ENCODE data around the gene TCAP.

The TCAP gene

DNA sequence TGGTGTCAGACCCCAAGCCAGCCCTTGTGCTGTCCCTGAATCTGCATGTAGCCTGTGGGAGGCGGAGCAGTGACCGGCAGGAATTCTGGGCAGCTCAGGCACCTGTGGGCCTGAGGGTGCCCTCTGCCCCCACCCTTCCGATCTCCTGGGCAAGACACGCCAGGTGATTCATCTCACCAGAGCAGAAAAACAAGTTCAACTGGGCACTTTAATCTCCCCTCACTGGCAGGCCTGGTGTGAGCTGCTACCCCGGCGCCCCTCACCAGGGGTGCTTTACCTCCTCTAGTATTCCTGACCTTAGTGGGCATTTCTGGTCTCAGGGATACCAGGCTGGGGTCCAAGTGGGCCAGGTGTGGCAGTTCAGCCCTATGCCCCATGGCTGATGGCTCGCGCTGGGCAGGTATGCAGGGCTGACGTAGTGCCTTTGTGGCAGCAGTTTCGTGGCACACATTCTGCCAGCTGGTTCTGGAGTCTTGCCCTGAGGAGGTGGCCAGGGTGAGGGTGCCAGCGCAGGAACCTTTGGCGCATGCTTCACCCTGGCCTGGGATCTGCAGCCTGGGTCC is 40.7 kb downstream of the TCAP start:
- Histone ChIP-seq H3F3A (ENCODE audit: low read depth) (no peaks in the 10 kb centered on the region), H3K9ac (ENCODE audit: low read depth, low read length, poor library complexity, severe bottlenecking) (no peak overlapping the region), H3K4me2 (ENCODE audit: low read depth, low read length, poor library complexity, severe bottlenecking) (no peak overlapping the region), H3K9me3 (ENCODE audit: insufficient read depth, low read depth, low read length) (no peaks in the 10 kb centered on the region), H3K4me3 (ENCODE audit: low read length, poor library complexity, severe bottlenecking) (no peak overlapping the region), H2AFZ (ENCODE audit: low read length) (no peak overlapping the region), H3K27me3 (ENCODE audit: insufficient read depth, low read length, poor library complexity, severe bottlenecking) (no peaks in the 10 kb centered on the region), H3K36me3 (ENCODE audit: insufficient read depth, low read length) (no peaks in the 10 kb centered on the region), H3K4me1 (ENCODE audit: insufficient read depth, low read length, poor library complexity, severe bottlenecking) (peaks cover 16% of the 10 kb centered on the region), H4K20me1 (ENCODE audit: insufficient read depth, low read length, poor library complexity, severe bottlenecking) (no peaks in the 10 kb centered on the region), H3K9me2 (replicated peaks; ENCODE audit: low read depth, low read length) (no peaks in the 10 kb centered on the region), H3K79me2 (ENCODE audit: insufficient read depth, low read length) (no peaks in the 10 kb centered on the region)
- TF ChIP-seq EZH2phosphoT487 (IDR thresholded peaks at IDR 0.05; ENCODE audit: borderline replicate concordance), result no peak
- TF ChIP-seq, protein P1, sequence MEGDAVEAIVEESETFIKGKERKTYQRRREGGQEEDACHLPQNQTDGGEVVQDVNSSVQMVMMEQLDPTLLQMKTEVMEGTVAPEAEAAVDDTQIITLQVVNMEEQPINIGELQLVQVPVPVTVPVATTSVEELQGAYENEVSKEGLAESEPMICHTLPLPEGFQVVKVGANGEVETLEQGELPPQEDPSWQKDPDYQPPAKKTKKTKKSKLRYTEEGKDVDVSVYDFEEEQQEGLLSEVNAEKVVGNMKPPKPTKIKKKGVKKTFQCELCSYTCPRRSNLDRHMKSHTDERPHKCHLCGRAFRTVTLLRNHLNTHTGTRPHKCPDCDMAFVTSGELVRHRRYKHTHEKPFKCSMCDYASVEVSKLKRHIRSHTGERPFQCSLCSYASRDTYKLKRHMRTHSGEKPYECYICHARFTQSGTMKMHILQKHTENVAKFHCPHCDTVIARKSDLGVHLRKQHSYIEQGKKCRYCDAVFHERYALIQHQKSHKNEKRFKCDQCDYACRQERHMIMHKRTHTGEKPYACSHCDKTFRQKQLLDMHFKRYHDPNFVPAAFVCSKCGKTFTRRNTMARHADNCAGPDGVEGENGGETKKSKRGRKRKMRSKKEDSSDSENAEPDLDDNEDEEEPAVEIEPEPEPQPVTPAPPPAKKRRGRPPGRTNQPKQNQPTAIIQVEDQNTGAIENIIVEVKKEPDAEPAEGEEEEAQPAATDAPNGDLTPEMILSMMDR (conservative IDR thresholded peaks at IDR 0.05; ENCODE audit: low read length), result no peak

DNA sequence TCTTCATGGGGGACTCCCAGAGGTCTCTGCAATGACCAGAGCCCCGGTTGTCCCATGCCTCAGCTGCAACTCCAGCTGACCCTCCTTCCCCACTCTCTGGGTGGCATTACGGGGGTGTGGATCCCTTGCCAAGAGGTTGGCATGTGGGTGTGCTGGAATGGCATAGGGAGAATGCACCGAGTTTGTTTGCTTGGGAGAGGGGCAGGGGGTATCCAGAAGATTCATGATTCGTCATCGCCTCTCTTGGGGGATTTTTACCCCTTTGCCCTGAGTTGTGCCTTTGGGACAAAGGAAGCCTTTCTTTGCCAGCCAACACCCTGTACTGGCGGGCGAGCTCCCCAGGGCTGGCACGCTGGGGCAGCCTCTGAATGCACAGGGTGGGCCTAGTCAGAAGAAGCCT is 41.2 kb downstream of the TCAP start:
- no peak for TF ChIP-seq EZH2phosphoT487 (IDR thresholded peaks at IDR 0.05; ENCODE audit: borderline replicate concordance)
- TF ChIP-seq, protein P1 (conservative IDR thresholded peaks at IDR 0.05; ENCODE audit: low read length), result no peak
- Histone ChIP-seq H3K9ac (ENCODE audit: low read depth, low read length, poor library complexity, severe bottlenecking) (no peak overlapping the region), H3K4me1 (ENCODE audit: insufficient read depth, low read length, poor library complexity, severe bottlenecking) (peaks cover 16% of the 10 kb centered on the region), H2AFZ (ENCODE audit: low read length) (no peak overlapping the region), H4K20me1 (ENCODE audit: insufficient read depth, low read length, poor library complexity, severe bottlenecking) (no peaks in the 10 kb centered on the region), H3K4me2 (ENCODE audit: low read depth, low read length, poor library complexity, severe bottlenecking) (no peak overlapping the region), H3K9me3 (ENCODE audit: insufficient read depth, low read depth, low read length) (no peaks in the 10 kb centered on the region), H3K4me3 (ENCODE audit: low read length, poor library complexity, severe bottlenecking) (no peak overlapping the region), H3F3A (ENCODE audit: low read depth) (no peaks in the 10 kb centered on the region), H3K79me2 (ENCODE audit: insufficient read depth, low read length) (no peaks in the 10 kb centered on the region), H3K27me3 (ENCODE audit: insufficient read depth, low read length, poor library complexity, severe bottlenecking) (no peaks in the 10 kb centered on the region), H3K9me2 (replicated peaks; ENCODE audit: low read depth, low read length) (no peaks in the 10 kb centered on the region), H3K36me3 (ENCODE audit: insufficient read depth, low read length) (no peaks in the 10 kb centered on the region)

DNA sequence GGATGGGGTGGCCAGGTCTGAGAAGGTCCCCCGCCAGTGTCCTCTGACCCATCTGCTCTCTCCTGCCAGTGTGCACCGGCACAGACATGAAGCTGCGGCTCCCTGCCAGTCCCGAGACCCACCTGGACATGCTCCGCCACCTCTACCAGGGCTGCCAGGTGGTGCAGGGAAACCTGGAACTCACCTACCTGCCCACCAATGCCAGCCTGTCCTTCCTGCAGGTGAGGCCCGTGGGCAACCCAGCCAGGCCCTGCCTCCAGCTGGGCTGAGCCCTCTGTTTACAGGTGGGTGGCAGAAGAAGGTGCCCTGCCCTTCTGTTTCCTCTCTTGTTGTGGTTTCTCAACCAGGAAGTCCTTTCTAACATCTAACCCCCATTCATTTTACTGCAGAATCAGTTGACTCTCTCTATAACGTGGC is 41.8 kb downstream of the TCAP start:
- Histone ChIP-seq H2AFZ (ENCODE audit: low read length) (no peak overlapping the region), H3K27me3 (ENCODE audit: insufficient read depth, low read length, poor library complexity, severe bottlenecking) (no peaks in the 10 kb centered on the region), H3K79me2 (ENCODE audit: insufficient read depth, low read length) (no peaks in the 10 kb centered on the region), H3K4me2 (ENCODE audit: low read depth, low read length, poor library complexity, severe bottlenecking) (no peak overlapping the region), H3K9ac (ENCODE audit: low read depth, low read length, poor library complexity, severe bottlenecking) (no peak overlapping the region), H3K4me1 (ENCODE audit: insufficient read depth, low read length, poor library complexity, severe bottlenecking) (peaks cover 16% of the 10 kb centered on the region), H3K9me2 (replicated peaks; ENCODE audit: low read depth, low read length) (no peaks in the 10 kb centered on the region), H3K9me3 (ENCODE audit: insufficient read depth, low read depth, low read length) (no peaks in the 10 kb centered on the region), H3K36me3 (ENCODE audit: insufficient read depth, low read length) (no peaks in the 10 kb centered on the region), H3F3A (ENCODE audit: low read depth) (no peaks in the 10 kb centered on the region), H3K4me3 (ENCODE audit: low read length, poor library complexity, severe bottlenecking) (no peak overlapping the region), H4K20me1 (ENCODE audit: insufficient read depth, low read length, poor library complexity, severe bottlenecking) (no peaks in the 10 kb centered on the region)
- TF ChIP-seq, protein P1 (conservative IDR thresholded peaks at IDR 0.05; ENCODE audit: low read length), result no peak
- TF ChIP-seq EZH2phosphoT487 (IDR thresholded peaks at IDR 0.05; ENCODE audit: borderline replicate concordance), result no peak

Measured in Loucy (cell line).